Superior temporal gyrus (tissue), 1 donor: ENCODE data around the gene CNTN4.

Source experiments
- DNase-seq: peaks from one replicate; pipeline ENCODE4 v3.0.0-alpha.2; 2016; ENCODE audit errors: extremely low spot score

Gene CNTN4

DNA sequence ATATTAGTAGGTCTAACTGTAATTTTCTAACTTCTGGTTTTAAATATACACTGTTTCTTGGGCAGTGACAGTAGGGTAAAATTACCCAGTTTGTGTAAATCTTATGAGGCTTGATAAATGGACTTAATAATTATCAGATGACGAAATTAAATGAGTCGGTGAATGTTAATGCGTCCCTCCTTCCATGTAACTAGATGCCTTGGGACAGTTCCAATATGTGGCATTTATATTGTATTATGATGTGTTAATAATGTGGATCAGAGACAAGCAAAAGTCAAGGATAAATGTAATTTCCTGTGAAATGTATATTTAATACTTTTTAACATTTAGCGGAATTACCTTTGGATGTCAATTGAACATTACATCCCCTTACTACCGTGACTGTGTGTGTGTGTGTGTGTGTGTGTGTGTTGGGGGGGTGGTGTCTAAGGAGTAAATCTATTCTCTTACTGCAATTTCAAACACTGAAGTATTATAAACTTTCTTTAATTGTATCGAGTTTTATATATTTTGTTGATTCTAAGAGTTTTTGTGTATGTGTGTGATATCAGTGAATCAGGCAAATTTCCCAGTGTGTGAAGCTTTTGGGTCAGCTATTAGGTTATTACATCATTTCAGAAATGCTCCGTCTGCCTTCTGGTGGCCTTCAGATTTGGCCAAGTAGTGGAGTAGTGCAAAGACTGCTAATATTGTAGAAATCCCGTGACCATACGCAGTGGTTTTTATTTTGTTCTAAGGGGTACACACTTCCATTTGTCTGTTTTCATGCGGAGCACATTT, 50.1 kb downstream of the CNTN4 start:
- no peak for DNase-seq

DNA sequence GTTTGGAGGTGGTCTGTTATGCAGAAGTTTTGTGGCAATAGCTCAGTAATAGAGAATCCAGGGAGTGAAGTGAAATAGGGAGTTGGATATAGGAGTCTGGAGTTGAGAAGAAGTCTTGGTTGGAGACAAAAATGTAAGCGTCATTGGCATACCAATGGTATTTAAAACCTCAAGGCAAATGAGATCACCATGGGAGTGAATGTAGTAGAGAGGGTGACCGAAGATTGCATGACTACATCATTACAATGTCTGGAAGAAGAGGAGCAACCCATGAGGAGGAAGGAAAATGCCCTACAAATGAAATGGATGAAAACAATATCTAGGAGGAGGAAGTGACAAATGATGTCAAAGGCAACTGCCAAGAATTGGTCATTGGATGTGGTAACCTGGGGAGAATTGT, 54.4 kb downstream of the CNTN4 start:
- DNase-seq: no peak

DNA sequence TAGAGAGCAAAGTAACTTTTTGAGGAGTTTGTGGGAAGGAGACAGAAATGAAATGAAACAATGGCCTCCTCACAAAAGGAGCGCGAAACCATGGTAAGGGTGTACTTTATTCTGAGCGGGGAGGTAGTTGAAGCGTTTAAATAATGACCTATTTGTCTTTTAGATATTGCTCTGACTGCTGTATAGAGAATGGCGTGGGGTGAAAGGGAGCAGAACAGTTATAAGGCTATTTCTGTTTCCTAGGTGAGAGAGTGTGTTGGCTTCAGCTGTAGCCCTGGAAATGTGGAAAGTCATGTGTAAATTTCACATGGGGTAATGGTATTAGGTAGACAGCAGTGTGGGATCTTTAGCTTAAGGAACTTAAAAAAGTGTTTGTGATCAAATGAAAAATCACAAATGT, 54.9 kb downstream of the CNTN4 start:
- DNase-seq: no peak

DNA sequence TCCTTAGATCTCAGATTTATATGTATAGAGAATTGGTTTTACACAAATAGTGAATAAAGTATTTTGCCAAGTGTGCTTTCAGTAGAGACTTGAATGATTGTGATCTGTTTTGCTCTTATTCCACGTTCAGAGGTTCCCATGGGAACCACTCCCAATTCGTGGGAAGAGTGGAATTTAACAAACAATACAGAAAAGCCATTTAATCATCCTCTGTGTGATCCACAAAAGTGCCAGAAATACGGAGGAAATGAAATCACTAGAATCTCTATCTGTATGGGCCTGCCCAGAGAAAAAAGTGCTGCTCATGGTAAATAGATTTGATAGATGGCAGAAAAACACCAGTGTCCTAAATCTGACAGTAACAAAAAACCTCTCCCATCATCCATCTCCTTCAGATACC, 56.0 kb downstream of the CNTN4 start:
- no peak for DNase-seq

DNA sequence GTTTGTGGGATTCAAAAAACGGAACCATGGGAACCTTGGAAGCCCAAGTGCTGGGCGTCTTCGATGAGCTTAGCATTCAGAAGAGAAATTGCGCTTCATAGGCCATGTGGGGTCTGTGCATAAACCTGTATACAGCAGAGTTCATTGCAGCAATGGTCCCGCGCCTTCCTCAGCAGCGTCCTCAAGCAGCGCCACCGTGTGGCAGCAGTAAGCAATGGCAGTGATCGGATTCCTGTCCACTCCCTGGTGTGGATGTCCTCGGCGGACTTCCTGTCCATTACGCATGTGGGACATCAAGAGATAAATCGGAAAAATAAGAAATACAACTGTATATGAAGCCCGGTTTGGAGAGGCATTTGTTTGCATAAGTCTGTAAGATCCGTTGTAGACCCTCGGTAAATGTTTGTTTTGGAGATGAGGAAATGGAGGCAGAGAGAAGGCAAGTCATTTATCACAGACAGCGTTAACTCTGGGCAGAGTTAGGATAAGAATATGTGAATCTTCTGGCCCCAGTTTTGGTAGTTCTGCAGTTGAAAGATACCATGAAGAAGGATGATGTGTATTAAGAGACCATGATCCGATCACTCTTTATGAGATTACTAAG, 57.7 kb downstream of the CNTN4 start:
- DNase-seq: no peak

DNA sequence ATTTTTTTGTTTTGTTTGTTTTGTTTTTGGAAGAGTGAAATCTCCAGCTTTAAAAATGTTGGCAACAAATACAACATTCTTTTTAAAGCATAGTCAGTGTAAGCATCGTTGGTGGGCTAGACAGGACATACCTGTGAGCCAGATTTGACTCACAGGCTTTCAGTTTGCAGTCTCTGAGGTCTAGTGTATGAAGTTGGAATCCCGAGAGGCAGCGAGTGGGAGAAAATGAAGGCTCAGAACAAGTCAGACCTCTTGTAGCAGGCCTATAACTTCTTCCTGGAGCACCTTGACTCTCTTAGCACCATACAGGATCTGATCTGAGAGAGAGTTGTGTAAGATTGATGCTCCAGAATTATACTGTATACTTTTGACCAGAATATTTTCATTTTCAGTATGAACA, 60.2 kb downstream of the CNTN4 start:
- DNase-seq: no peak

DNA sequence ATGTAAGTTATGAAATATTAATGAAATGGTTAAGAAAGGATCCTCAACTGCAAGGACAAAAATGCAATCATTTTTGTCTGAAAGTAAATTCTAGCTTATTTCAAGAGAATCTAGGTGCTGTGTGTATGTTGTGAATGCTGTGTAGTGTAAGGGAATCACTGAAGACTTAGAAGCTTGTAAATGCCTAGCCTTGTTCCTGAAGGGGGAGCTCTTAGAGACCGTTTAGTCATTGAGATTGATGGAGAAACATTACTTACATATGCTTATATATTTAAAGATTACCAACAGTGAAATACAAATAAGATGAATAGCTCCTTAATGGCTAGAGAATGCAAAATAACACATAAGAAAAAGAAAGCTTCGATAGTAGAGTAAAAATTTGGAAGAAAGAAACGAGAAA, 67.9 kb downstream of the CNTN4 start:
- DNase-seq: no peak

DNA sequence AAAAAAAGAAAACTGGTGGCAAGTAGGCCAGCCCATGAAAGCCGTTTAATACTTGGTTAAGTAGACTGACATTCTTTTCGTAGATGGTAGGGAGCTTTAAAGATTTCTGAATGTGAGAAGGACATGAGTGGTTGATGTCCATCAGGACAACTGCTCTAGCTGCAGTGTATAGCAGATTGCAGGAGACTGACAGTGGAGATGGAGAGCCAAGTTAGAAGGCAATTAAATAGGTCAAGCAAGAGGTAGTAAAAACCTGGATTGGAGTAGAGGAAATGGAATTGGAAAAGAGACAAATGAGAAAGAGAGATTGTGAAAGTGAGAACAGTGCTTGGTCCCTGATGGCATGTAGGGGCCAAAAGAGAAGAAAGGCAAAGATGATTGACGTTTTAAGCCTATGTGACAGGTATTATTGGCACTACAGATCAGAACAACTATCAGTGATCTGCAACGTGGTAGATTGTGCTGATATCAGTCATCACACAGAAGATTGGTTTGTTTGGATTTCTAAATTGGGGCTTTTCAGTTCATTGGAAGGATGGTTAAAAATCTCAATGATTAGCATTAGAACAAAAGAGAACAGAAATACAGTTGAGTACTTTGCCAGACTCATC, 74.0 kb downstream of the CNTN4 start:
- no peak for DNase-seq

DNA sequence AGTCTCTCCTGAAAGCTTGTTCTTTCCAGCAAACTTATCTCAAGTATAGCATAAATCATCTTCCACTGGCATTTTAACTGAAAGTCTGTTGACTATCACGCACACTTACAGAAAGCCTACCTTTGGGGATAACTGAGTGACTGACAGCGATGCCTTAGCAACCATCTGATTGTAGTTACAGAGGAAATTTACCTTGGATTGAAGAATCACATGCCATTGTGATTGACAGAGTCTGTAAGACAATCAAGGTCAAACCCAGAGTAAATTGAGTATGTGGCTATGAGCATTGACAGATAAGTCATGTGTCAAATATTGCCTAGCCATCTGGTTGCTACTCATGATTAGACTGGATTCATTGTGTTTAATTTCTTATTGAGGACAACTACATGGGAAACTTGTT, 82.0 kb downstream of the CNTN4 start:
- no peak for DNase-seq

DNA sequence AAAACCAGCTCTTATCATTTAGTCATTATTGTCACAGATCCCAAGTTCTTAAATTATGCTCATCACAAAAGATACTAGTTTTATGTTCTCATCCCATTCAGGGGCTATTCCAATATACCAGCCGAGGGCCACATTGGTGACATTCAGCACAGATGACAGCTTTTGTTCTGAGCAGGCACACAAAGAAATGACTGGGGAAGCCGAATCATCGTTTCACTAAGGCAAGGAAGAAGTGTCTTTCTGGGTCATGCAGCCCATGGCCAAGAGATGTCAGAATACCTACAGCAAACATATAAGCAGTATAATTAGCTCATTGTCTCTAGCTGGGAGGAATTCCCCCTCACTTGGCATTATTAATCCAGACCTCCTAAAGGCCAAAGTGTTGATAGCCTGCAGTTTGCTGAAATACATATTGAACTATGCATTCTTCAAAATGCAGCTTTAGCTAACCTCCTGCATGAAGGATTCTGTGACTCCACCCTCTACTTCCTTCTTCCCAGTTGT, 100.2 kb downstream of the CNTN4 start:
- no peak for DNase-seq

DNA sequence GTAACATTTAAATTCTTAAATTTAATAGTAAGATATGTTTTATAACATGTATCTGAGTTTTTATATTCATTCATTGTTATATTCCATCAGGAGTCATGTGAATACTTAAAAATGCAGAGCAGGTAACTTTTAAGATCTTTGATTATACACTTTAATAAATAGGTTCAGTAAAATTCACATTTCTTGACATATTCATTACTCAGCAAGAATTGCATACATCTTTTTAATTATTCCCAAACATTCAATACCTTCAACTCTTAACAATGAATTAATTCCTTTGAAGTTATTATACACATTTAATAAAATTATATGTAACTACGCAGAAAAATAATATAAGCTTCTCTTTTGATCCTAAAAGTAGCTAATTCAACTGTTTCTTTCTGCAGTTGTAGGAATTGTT, 105.4 kb downstream of the CNTN4 start:
- no peak for DNase-seq

DNA sequence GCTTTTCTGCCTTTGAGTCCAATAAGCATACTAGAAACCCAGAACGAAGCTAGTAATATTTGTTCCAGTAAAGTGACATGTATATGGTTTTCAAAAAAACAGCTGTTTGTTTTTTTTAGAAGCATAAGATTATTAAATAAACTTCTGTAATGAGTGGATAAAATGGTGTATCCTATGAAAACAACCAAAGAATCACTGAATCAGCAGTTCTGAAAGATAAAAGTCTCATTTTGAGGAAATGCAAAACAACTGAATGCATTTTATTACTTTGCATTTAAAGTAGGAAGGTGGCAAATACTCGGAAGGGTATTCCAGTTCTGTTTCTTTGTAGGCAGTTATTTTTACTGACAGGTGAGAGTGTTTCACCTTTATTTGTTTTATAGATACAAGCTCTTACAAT, 107.0 kb downstream of the CNTN4 start:
- DNase-seq: no peak

DNA sequence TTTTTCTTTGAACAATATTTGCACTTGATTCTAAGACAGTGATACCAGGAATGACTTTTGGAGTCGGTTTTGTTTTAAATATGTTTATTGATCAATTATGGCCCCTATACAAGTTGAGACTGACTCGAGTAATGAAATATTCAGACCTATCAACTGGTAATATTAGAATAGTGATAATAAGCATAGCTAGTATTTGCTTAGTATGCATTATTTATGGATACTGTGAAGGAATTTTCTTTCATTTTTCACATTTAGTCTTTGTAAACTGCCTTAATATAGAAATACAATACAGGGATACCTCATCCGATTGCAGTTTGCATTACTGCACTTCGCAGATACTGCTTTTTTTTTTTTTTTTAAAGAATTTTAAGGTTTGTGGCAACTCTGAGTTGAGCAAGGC, 107.9 kb downstream of the CNTN4 start:
- no peak for DNase-seq

DNA sequence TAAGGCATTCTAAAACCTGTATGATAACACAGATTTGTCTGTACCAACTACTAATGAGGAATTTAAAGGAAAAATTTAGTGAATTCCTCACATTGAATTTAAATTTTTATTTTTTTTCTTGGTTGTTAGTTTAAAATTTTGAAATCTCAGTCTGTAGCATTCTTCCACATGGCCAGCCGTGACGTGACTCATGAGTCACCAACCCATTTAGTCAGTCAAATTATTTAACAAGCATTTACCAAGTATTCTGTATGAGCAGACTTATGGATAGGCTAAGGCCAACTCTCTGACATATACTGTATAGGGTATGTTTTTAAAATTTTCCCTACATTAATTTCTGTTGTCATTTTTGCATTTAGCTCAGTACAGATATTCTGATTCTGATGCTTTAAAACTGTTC, 112.9 kb downstream of the CNTN4 start:
- DNase-seq: no peak

DNA sequence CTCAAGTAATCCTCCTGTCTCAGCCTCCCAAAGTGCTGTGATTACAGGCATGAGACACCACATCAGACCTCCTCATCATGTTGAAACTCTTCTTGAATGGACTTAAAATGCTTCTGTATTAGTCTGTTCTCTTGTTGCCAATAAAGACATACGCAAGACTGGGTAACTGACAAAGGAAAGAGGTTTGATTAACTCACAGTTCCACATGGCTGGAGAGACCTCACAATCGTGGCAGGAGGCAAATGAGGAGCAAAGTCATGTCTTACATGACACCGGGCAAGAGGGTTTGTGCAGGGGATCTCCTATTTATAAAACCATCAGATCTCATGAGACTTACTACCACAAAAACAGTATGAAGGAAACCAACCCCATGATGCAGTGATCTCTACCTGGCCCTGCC, 113.5 kb downstream of the CNTN4 start:
- DNase-seq: no peak

DNA sequence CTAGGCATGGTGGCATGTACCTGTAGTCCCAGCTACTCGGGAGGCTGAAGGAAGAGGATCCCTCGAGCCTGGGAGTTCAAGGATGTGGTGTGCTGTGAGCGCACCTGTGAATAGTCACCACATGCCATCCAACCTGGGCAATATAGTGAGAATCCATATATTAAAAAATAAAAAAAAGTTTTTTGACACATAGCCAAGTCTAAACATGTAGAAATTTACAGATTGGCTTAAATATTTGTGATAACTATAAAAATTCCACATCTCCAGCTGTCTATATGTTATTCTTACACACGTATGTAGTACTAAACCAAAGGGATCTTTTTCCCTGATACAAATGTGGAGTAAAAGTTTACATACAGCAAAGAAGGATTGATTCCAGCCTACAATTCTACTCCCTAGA, 119.7 kb downstream of the CNTN4 start:
- DNase-seq: no peak

DNA sequence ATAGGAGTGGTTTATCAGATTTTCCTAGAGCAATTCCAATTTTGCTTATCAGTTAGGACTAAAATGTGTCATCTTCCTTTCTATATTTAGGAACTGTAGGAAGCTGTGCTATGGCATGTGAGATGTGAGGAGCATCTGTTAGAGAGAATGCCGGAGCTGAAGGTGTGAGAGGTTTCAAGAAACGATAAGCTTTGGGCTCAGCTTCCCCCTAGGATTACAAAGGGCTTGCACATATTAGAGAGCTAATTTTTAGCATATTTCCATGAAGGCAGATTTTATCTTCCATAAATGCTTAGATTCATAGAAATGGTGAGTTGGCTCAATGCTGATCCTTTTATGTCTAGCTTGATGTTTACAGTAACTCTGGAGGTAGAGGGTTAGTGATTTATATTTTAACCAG, 120.2 kb downstream of the CNTN4 start:
- peak; percentile 58 for DNase-seq

DNA sequence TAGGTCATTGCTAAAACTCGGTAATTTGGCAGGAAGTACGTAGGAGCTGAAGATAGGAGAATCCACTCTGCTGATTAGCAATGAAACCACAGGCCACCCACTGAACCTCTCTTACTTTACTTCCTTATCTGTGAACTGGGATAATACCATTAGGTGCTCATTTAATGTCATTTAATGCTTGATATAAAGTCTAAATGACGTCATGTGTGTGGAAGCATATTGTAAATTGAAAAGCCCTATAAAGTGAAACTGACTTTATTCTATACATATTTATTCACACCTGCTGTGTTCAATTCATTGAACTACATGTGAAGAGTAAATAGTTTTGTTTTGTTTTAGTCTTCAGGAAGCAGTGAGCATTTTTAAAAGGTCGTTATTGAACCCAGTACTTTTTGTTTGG, 137.5 kb downstream of the CNTN4 start:
- no peak for DNase-seq

DNA sequence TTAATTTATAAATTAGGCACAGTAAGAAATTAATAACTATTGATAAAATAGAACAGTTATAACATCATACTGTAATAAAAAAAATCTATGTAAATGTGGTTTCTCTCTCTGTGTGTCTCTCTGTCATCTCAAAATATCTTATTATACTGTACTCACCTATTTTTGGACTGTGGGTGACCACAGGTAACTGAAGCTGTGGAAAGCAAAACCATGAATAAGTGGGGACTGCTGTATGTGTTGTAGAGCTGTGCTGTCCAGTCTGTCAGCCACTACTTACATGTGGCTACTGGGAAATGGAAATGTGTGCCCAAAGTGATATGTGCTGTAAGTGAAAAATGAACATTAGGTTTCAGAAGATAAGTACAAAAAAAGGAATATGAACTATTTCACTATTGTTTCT, 145.5 kb downstream of the CNTN4 start:
- DNase-seq: no peak

DNA sequence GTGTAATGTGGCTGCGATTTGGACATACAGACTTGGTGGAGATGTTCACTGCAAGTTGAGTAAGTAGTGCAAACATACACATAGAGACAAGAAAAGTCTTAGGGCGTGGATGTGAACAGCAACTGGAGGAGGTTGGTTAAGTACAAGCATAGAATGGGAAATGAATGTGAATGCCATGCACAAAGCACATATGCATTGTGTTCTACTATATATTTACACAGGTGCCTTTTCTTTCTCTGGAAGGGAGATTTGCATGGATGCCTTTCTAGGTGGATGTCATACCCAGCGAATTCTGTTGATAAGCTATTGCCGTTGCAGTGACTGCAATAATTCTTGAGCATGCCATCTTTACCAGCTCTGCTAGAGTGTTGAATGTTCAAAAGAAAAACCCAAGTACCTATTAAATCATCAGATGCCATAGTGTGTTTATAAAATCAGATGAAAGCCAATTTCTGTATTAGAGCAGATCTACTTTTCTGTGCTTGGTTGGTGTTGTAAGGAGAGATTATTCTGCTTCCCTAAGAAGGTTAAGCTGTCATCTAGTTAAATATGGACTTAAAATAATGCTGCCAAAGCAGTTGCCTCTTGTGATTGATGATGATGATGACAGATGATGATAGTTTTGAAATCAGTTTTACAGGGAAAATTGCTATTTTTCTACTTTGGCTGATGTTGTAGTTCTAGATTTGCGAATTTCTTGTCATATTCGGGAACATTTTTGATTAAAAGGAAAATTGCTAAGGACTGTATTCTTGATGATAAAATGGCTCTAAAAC, 148.4 kb downstream of the CNTN4 start:
- no peak for DNase-seq

DNA sequence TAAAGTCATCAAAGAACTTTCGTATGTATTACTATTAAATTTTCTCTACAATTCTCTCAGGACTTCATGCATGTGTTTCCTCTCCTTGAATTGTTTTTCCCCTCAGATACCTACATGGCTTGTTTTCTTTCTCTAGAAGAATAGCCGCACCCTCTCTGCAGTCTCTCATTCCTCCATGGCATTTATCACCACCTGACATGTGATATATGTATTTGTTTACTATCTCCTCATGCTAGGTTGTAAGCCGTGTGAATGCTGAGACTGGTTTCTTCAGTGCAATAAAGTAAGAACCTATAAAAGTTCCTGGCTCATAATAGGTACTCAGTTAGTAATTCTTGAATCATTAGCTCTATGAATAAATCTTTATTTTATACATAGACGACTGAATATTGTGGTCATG, 149.2 kb downstream of the CNTN4 start:
- no peak for DNase-seq

DNA sequence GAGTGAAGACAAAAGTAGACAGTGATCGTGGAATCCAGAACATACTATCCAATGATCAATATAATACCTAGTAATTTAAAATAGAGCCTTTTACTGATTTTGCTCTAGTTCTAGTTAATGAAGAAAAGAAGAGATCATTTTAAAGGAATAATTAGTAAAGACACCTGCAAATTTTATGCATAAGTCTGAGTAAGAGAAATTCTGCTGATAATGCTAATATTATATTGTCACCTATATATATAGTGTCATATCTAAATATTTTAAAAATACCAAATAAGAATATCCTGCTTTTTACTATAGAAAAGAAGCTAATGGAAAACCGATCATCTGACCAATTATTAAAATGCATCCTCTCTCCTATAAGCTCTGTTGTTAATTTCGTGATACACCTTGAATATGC, 152.1 kb downstream of the CNTN4 start:
- no peak for DNase-seq
